Right lobe of liver (tissue), 6 donors: ENCODE data around the gene SDR42E2. TPM values are rescaled to one million over a fixed set of nuclear protein-coding genes. Genes with fewer than 3 reads are reported as not detected.

Source experiments
- ATAC-seq, 4 donors: fragments of 200-7000 bp; cut with Tn5 transposase; one replicate each; pipeline ENCODE4 v1.9.1; 2020; ENCODE audit warnings: mild to moderate bottlenecking in 4 of 4, moderate library complexity in 4 of 4
- DNase-seq, 3 donors: peaks; one replicate each; pipeline ENCODE4 v3.0.0-alpha.2; 2020
- H3K27ac ChIP-seq, 3 donors: fragments of 200-600 bp; one replicate each; pipeline ENCODE4 v1.8.0; 2022
- H3K27me3 ChIP-seq, 2 donors: fragments of 200-600 bp; one replicate each; pipeline ENCODE4 v1.8.0; 2022
- H3K36me3 ChIP-seq, 4 donors: fragments of 200-600 bp; sonication (generic) in 1 of 4; one replicate each; pipeline versions ENCODE4 v1.5.1 to v1.8.0; 2017 to 2022; ENCODE audit warnings: control low read depth in 1 of 4
- H3K4me1 ChIP-seq, 4 donors: fragments of 200-600 bp; sonication (generic) in 1 of 4; one replicate each; pipeline versions ENCODE4 v1.5.1 to v1.8.0; 2017 to 2022; ENCODE audit warnings: control low read depth in 1 of 4
- H3K4me3 ChIP-seq, 3 donors: fragments of 200-600 bp; one replicate each; pipeline ENCODE4 v1.8.0; 2022
- H3K9me3 ChIP-seq, 4 donors: fragments of 200-600 bp; sonication (generic) in 1 of 4; one replicate each; pipeline versions ENCODE4 v1.5.1 to v1.8.0; 2017 to 2022; ENCODE audit warnings: control low read depth in 1 of 4
- CTCF ChIP-seq, 4 donors: fragments of 200-600 bp in 3 of 4; fragments of 450-650 bp in 1 of 4; IDR thresholded peaks; one replicate each; pipeline versions ENCODE4 v1.5.1 to v1.8.0; 2016 to 2022; ENCODE audit warnings: antibody characterized with exemption in 4 of 4, mild to moderate bottlenecking in 2 of 4
- POLR2A ChIP-seq: fragments of 450-650 bp; IDR thresholded peaks from one replicate; pipeline ENCODE4 v1.6.1; 2017; ENCODE audit warnings: antibody characterized with exemption, mild to moderate bottlenecking
- WGBS: methylation state at CpG from one replicate; pipeline ENCODE4 v1.1.6; 2018; ENCODE audit warnings: low coverage, low lambda C conversion rate; ENCODE audit not compliant: insufficient coverage; ENCODE audit errors: missing lambda C conversion rate; 5-methylcytosine and 5-hydroxymethylcytosine counted together
- intact Hi-C, 2 donors: fragments of 100-400 bp; cut with DNase I; formaldehyde crosslinking; loops; one replicate each; pipeline versions ENCODE4 v1.11.2 to v1.14.1; 2022
- total RNA-seq, 6 experiments: library from RNA; depleted of rRNA in 2 of 6; stranded (reverse); fragments of >200 nt in 2 of 6; fragmentation: NEBNext Ultra II Directional in 3 of 6; extraction: Animal tissue kit (Norgen Biotek cat#: 25700) in 3 of 6; gene quantifications; one replicate each; pipeline versions ENCODE4 v1.1.0 to v1.2.4, GENCODE V29; 2016 to 2023
- donor health status: DM: no; HTN: yes; CAD: no.
- donor health status: DM: no; HTN: no; CAD: no.
- donor health status: DM: no; HTN: no; CAD: no.
- donor health status: DM: no; HTN: yes; CAD: no.
- donor health status: DM: no; HTN: yes; CAD: no.

The SDR42E2 gene
- total RNA-seq, 6 experiments from 2014 or later: not detected

GRCh38 chr16:22239131-22239805, 77.0 kb downstream of the SDR42E2 start:
- DNase-seq: no peak
- Histone ChIP-seq H3K36me3 (no peaks in the 10 kb centered on the region), H3K4me1 (peaks cover 0 to 14% (median 6%) of the 10 kb centered on the region in 4 donors), H3K27ac (no peak overlapping the region), H3K9me3 (no peaks in the 10 kb centered on the region), H3K4me3 (no peak overlapping the region), H3K27me3 (no peaks in the 10 kb centered on the region)
- TF ChIP-seq CTCF (IDR thresholded peaks at IDR 0.05) (no peak), POLR2A (no peak)
- ATAC-seq: no peak
- 79% methylated on average over 8 of the region's 14 CpGs for WGBS
- intact Hi-C loops: no loop called here

GRCh38 chr16:22240023-22240710, 77.9 kb downstream of the SDR42E2 start:
- WGBS: 33% methylated on average over 3 of the region's 3 CpGs

More at GRCh38 chr16:22240023-22240710, 77.9 kb downstream of the SDR42E2 start:
- Histone ChIP-seq H3K9me3 (no peaks in the 10 kb centered on the region), H3K4me1 (peaks cover 0 to 14% (median 6%) of the 10 kb centered on the region in 4 donors), H3K4me3 (no peak overlapping the region), H3K27ac (no peak overlapping the region), H3K27me3 (no peaks in the 10 kb centered on the region), H3K36me3 (peaks cover 0 to 6% (median 0%) of the 10 kb centered on the region in 4 donors)
- intact Hi-C loops: no loop called here
- TF ChIP-seq POLR2A: no peak
- TF ChIP-seq CTCF (IDR thresholded peaks at IDR 0.05): no peak
- ATAC-seq: peak; percentile 52 to 68 (median 56)
- no peak for DNase-seq

Other genes with a start within 250 kb of the SDR42E2 start
- gene UQCRC2, start 209.1 kb upstream of the SDR42E2 start, total RNA-seq: 100 to 1,000 TPM; 128 to 214 (median 169) TPM
- gene PDZD9, start 161.4 kb upstream of the SDR42E2 start, total RNA-seq: not detected
- gene MOSMO, start 154.4 kb upstream of the SDR42E2 start, total RNA-seq: 10 to 100 TPM in 2 of 6 experiments, 1 to 10 TPM in 4; 6.7 to 13.4 (median 7.5) TPM
- gene VWA3A, start 70.0 kb upstream of the SDR42E2 start, total RNA-seq: under 1 TPM in 1 of 6 experiments, not detected in 5; 0.15 TPM
- 10 to 100 TPM in 5 of 6 experiments, 1 to 10 TPM in 1; 10.0 to 17.5 (median 11.5) TPM for gene EEF2K, start 43.8 kb downstream of the SDR42E2 start, total RNA-seq
- 10 to 100 TPM; 15.8 to 35.7 (median 26.9) TPM for gene POLR3E, start 134.9 kb downstream of the SDR42E2 start, total RNA-seq
- gene CDR2, start 212.1 kb downstream of the SDR42E2 start, total RNA-seq: 10 to 100 TPM in 5 of 6 experiments, 1 to 10 TPM in 1; 8.2 to 16.8 (median 14.2) TPM